GM19035 (cell line): Measurements from ENCODE around the gene SLC35F5.
"Not testable (repeated sequence)": the region's sequence is repeated elsewhere in the genome, so short reads cannot be mapped to it uniquely, and the experiment has no call there.

ENCODE experiments used
- ATAC-seq: cut with Tn5 transposase; IDR thresholded peaks from one replicate; pipeline ENCODE4 v1.9.1; 2021; ENCODE audit not compliant: unreplicated experiment

The SLC35F5 gene

GRCh38 chr2:113698892-113699447 is 57.5 kb downstream of the SLC35F5 start:
- ATAC-seq: peak; percentile 59

GRCh38 chr2:113698251-113698650 is 58.2 kb downstream of the SLC35F5 start:
- ATAC-seq: not testable (repeated sequence)

GRCh38 chr2:113697516-113697915 is 58.9 kb downstream of the SLC35F5 start:
- no peak for ATAC-seq

- ATAC-seq: no peak
Measured at GRCh38 chr2:113694438-113694837, 62.0 kb downstream of the SLC35F5 start.

- ATAC-seq: peak; percentile 74
Measured at GRCh38 chr2:113692698-113693428, 63.6 kb downstream of the SLC35F5 start.

GRCh38 chr2:113690871-113691270 is 65.6 kb downstream of the SLC35F5 start:
- ATAC-seq: not testable (repeated sequence)

- no peak for ATAC-seq
Measured at GRCh38 chr2:113686537-113686936, 69.9 kb downstream of the SLC35F5 start.

GRCh38 chr2:113685471-113685870 is 71.0 kb downstream of the SLC35F5 start:
- ATAC-seq: no peak

GRCh38 chr2:113679457-113679856 is 77.0 kb downstream of the SLC35F5 start:
- ATAC-seq: no peak

- no peak for ATAC-seq
Measured at GRCh38 chr2:113677330-113677729, 79.1 kb downstream of the SLC35F5 start.

GRCh38 chr2:113676623-113677266 is 79.7 kb downstream of the SLC35F5 start:
- no peak for ATAC-seq

GRCh38 chr2:113675875-113676274 is 80.6 kb downstream of the SLC35F5 start:
- ATAC-seq: no peak

- no peak for ATAC-seq
Measured at GRCh38 chr2:113672326-113672932, 84.0 kb downstream of the SLC35F5 start.

- not testable (repeated sequence) for ATAC-seq
Measured at GRCh38 chr2:113669013-113669412, 87.4 kb downstream of the SLC35F5 start.

GRCh38 chr2:113664761-113665533 is 91.5 kb downstream of the SLC35F5 start:
- not testable (repeated sequence) for ATAC-seq

GRCh38 chr2:113663285-113664060 is 93.0 kb downstream of the SLC35F5 start:
- not testable (repeated sequence) for ATAC-seq
